Measurements from ENCODE around the gene WFDC12.

DNA sequence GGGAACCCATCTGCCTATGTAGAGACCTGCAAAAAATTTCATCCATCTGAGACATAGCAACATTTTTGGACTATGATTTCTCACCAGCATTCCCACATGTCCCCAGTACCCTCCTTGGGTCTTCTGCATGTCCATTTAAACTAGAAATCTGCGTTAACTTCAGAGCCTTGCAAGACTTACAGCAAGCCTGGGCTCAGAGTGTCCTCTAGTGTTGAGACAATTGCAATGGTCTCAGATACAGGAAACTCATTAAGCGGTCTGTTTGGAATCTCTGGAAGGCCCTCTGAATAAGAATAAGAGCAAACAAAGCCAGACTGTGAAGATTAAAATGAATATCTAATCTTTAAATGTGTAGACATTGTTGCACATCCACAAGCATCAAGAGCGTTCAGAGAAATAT is 29.9 kb upstream of the WFDC12 start:
- no peak for TF ChIP-seq ZNF274 (IDR thresholded peaks at IDR 0.05; ENCODE audit: low read depth, low read length)
- TF ChIP-seq YY1 (IDR thresholded peaks at IDR 0.05; ENCODE audit: insufficient read depth, insufficient read length), result no peak

Measured in NT2/D1 (cell line).